Upper lobe of left lung (tissue), 6 donors: ENCODE results near the gene NUMBL. TPM values are rescaled to one million over a fixed set of nuclear protein-coding genes. Genes with fewer than 3 reads are reported as not detected.

Experiments used
- ATAC-seq, 2 donors: fragments of 200-7000 bp; cut with Tn5 transposase; one replicate each; pipeline ENCODE4 v1.9.1; 2022; ENCODE audit warnings: mild to moderate bottlenecking in 2 of 2, moderate library complexity in 2 of 2; ENCODE audit not compliant: low FRiP score in 2 of 2
- DNase-seq, 2 donors: peaks; one replicate each; pipeline ENCODE4 v3.0.0-alpha.2; 2019 to 2020
- H3K27ac ChIP-seq, 4 donors: fragments of 200-600 bp; sonication (generic); one replicate each; pipeline ENCODE4 v1.5.1; 2016 to 2019
- H3K27me3 ChIP-seq, 4 donors: fragments of 200-600 bp; sonication (generic); one replicate each; pipeline ENCODE4 v1.5.1; 2017 to 2019
- H3K36me3 ChIP-seq, 4 donors: fragments of 200-600 bp; sonication (generic); one replicate each; pipeline ENCODE4 v1.5.1; 2016 to 2019
- H3K4me1 ChIP-seq, 4 donors: fragments of 200-600 bp; sonication (generic); one replicate each; pipeline ENCODE4 v1.5.1; 2018 to 2019
- H3K4me3 ChIP-seq, 4 donors: fragments of 200-600 bp; sonication (generic); one replicate each; pipeline ENCODE4 v1.5.1; 2017 to 2019; ENCODE audit warnings: mild to moderate bottlenecking in 2 of 4, moderate library complexity in 1 of 4
- H3K9me3 ChIP-seq, 4 donors: fragments of 200-600 bp; sonication (generic); one replicate each; pipeline ENCODE4 v1.5.1; 2018 to 2019
- CTCF ChIP-seq, 6 experiments: fragments of 450-650 bp in 4 of 6; fragments of 200-600 bp in 2 of 6; sonication (generic) in 2 of 6; IDR thresholded peaks; one replicate each; pipeline ENCODE4 v1.5.1; 2016 to 2019; ENCODE audit warnings: antibody characterized with exemption in 6 of 6
- EP300 ChIP-seq, 4 donors: sonication (generic); formaldehyde crosslinking; IDR thresholded peaks; one replicate each; pipeline ENCODE4 v1.5.1; 2017; ENCODE audit warnings: antibody characterized with exemption in 4 of 4, control low read depth in 2 of 4
- POLR2A ChIP-seq, 4 donors: fragments of 450-650 bp; IDR thresholded peaks; one replicate each; pipeline ENCODE4 v1.5.1; 2016 to 2017; ENCODE audit warnings: antibody characterized with exemption in 4 of 4, mild to moderate bottlenecking in 2 of 4
- POLR2AphosphoS5 ChIP-seq, 2 donors: sonication (generic); formaldehyde crosslinking; IDR thresholded peaks; one replicate each; pipeline ENCODE4 v1.5.1; 2017; ENCODE audit warnings: antibody characterized with exemption in 2 of 2
- WGBS, 2 donors: methylation state at CpG; one replicate each; pipeline ENCODE4 v1.1.5; 2017 to 2018; 5-methylcytosine and 5-hydroxymethylcytosine counted together
- total RNA-seq, 6 donors: library from RNA; depleted of rRNA in 4 of 6; stranded (reverse); fragments of >200 nt in 4 of 6; gene quantifications; one replicate each; pipeline versions ENCODE4 v1.1.0 to v1.2.1, GENCODE V29; 2016 to 2021
- donor health status: DM: no; HTN: no; CAD: no; lungs with moderate emphysema.
- donor health status: DM: no; HTN: yes; CAD: no; lungs with severe emphysema.

NUMBL gene
- total RNA-seq, result 100 to 1,000 TPM in 1 of 6 donors, 10 to 100 TPM in 5; 18.0 to 133 (median 23.8) TPM

GRCh38 chr19:40690050-40690692 is at the start of gene NUMBL:
NUMBL (minus strand) TSS chr19:40690651; CDS start chr19:40690483, 168 bp downstream.
- no peak for ATAC-seq
- TF ChIP-seq EP300 (IDR thresholded peaks at IDR 0.05), result no peak
- TF ChIP-seq POLR2A (IDR thresholded peaks at IDR 0.05), result peak in 1 of 4 donors; percentile 47
- no peak for TF ChIP-seq POLR2AphosphoS5 (IDR thresholded peaks at IDR 0.05)
- no peak for TF ChIP-seq CTCF (IDR thresholded peaks at IDR 0.05)
- no peaks in the 10 kb centered on the region for H3K9me3 ChIP-seq
- peaks cover 17 to 31% (median 23%) of the 10 kb centered on the region in 4 donors for H3K4me1 ChIP-seq
- peaks cover 0 to 40% (median 9%) of the 10 kb centered on the region in 4 donors for H3K36me3 ChIP-seq
- 8 to 15% methylated on average over 7 to 24 of the region's 50 CpGs for WGBS, 2 donors
- H3K27ac ChIP-seq, result peak within 1 kb of the TSS; percentile 73 to 93 (median 91)
- no peaks in the 10 kb centered on the region for H3K27me3 ChIP-seq
- no peak for DNase-seq
- H3K4me3 ChIP-seq, result peak within 1 kb of the TSS; percentile 59 to 83 (median 76)

GRCh38 chr19:40739030-40739839 is 48.8 kb upstream of the NUMBL start:
- Histone ChIP-seq H3K36me3 (peaks cover 26 to 79% (median 67%) of the 10 kb centered on the region in 4 donors), H3K27ac (peak overlapping the region; percentile 41 to 70 (median 54)), H3K4me1 (peaks cover 3 to 12% (median 6%) of the 10 kb centered on the region in 4 donors), H3K27me3 (no peaks in the 10 kb centered on the region), H3K4me3 (no peak overlapping the region), H3K9me3 (no peaks in the 10 kb centered on the region)
- WGBS, 2 donors, result 86 to 87% methylated on average over 17 to 22 of the region's 22 CpGs
- no peak for ATAC-seq
- no peak for TF ChIP-seq POLR2A (IDR thresholded peaks at IDR 0.05)
- no peak for TF ChIP-seq EP300 (IDR thresholded peaks at IDR 0.05)
- TF ChIP-seq CTCF (IDR thresholded peaks at IDR 0.05), result no peak
- no peak for TF ChIP-seq POLR2AphosphoS5 (IDR thresholded peaks at IDR 0.05)
- peak in 1 of 2 donors; percentile 75 for DNase-seq

GRCh38 chr19:40737102-40737644 is 46.7 kb upstream of the NUMBL start:
- peaks cover 3 to 9% (median 5%) of the 10 kb centered on the region in 4 donors for H3K4me1 ChIP-seq
- peaks cover 41 to 96% (median 82%) of the 10 kb centered on the region in 4 donors for H3K36me3 ChIP-seq
- H3K4me3 ChIP-seq, result no peak overlapping the region
- peak overlapping the region in 2 of 4 donors; percentile 4 to 59 for H3K27ac ChIP-seq
- no peaks in the 10 kb centered on the region for H3K27me3 ChIP-seq
- 93% methylated on average over 5 to 9 of the region's 9 CpGs for WGBS, 2 donors
- peak in 1 of 2 donors; percentile 42 for DNase-seq
- no peak for ATAC-seq
- TF ChIP-seq POLR2A (IDR thresholded peaks at IDR 0.05) (no peak), CTCF (IDR thresholded peaks at IDR 0.05) (no peak), EP300 (IDR thresholded peaks at IDR 0.05) (no peak), POLR2AphosphoS5 (IDR thresholded peaks at IDR 0.05) (no peak)
- no peaks in the 10 kb centered on the region for H3K9me3 ChIP-seq

GRCh38 chr19:40736661-40737060 is 46.2 kb upstream of the NUMBL start:
- H3K9me3 ChIP-seq, result no peaks in the 10 kb centered on the region
- 86 to 96% methylated on average over 9 of the region's 9 CpGs for WGBS, 2 donors
- no peaks in the 10 kb centered on the region for H3K27me3 ChIP-seq
- H3K36me3 ChIP-seq, result peaks cover 44 to 98% (median 87%) of the 10 kb centered on the region in 4 donors
- ATAC-seq, result no peak
- TF ChIP-seq CTCF (IDR thresholded peaks at IDR 0.05), result no peak
- TF ChIP-seq EP300 (IDR thresholded peaks at IDR 0.05), result no peak
- TF ChIP-seq POLR2A (IDR thresholded peaks at IDR 0.05), result no peak
- no peak for TF ChIP-seq POLR2AphosphoS5 (IDR thresholded peaks at IDR 0.05)
- H3K4me3 ChIP-seq, result no peak overlapping the region
- peaks cover 3 to 9% (median 5%) of the 10 kb centered on the region in 4 donors for H3K4me1 ChIP-seq
- no peak for DNase-seq
- H3K27ac ChIP-seq, result peak overlapping the region in 2 of 4 donors; percentile 4 to 59
